Measurements from ENCODE around the gene TECPR2. TPM values are rescaled to one million over a fixed set of nuclear protein-coding genes. Genes with fewer than 3 reads are reported as not detected.

Gene TECPR2
- total and polyA plus RNA-seq, 2 donors from 2014 or later = 6.0 to 30.2 TPM

DNA sequence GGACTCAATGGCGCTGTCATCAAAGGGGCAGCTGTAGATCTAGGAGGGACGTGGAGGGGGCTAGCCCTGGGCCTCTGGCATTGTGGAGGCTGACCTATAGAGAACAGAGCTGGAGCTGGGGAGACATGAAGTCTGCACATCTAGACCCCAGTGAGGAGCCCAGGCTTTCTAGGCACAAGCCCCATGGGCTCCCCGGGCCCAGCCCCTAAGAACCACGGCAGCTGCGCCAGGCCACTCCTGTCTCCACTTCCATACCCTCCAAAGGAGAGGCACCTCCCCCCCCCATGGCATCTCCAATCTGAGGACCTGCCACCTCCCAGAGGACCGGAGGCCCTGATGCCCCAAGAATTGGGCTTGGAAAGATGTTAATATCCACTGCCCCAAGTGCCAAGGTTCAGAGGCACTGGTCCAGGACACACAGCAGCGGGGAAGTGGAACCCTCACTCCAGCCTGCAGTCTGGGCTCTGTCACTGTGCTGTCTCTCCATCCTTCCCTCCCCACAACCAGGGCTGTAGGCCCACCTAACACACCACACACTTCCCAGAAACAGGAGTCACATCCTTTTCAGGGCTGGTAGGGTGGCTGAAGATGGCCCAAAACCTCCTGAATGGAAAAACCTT lies 142.4 kb downstream of the TECPR2 start:
- no peaks in the 10 kb centered on the region for H3K9me3 ChIP-seq (ENCODE audit: control insufficient read depth in 2 of 3, insufficient read depth in 1 of 3, low read length in 3 of 3)
- peaks cover 0 to 10% (median 4%) of the 10 kb centered on the region in 3 donors for H3K4me1 ChIP-seq (ENCODE audit: control insufficient read depth in 2 of 3, insufficient read depth in 2 of 3, low read depth in 1 of 3, low read length in 3 of 3)
- H3K27ac ChIP-seq (ENCODE audit: low read depth in 2 of 2, low read length in 2 of 2) = no peak overlapping the region
- FAIRE-seq (no peak), DNase-seq (no peak)
- TF ChIP-seq, protein P1, sequence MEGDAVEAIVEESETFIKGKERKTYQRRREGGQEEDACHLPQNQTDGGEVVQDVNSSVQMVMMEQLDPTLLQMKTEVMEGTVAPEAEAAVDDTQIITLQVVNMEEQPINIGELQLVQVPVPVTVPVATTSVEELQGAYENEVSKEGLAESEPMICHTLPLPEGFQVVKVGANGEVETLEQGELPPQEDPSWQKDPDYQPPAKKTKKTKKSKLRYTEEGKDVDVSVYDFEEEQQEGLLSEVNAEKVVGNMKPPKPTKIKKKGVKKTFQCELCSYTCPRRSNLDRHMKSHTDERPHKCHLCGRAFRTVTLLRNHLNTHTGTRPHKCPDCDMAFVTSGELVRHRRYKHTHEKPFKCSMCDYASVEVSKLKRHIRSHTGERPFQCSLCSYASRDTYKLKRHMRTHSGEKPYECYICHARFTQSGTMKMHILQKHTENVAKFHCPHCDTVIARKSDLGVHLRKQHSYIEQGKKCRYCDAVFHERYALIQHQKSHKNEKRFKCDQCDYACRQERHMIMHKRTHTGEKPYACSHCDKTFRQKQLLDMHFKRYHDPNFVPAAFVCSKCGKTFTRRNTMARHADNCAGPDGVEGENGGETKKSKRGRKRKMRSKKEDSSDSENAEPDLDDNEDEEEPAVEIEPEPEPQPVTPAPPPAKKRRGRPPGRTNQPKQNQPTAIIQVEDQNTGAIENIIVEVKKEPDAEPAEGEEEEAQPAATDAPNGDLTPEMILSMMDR (IDR thresholded peaks at IDR 0.05; ENCODE audit: borderline replicate concordance, extremely low read depth, insufficient read depth) = no peak
- intact Hi-C loops (cut with DNase I) = no loop called here
- H3K36me3 ChIP-seq (ENCODE audit: control insufficient read depth in 2 of 3, insufficient read depth in 3 of 3, low read length in 3 of 3) = peaks cover 0 to 3% (median 0%) of the 10 kb centered on the region in 3 donors
- no peak overlapping the region for H3K4me3 ChIP-seq (ENCODE audit: low read length in 3 of 3)
- no peak overlapping the region for H3K9ac ChIP-seq (ENCODE audit: low read length in 3 of 3)
- H3K27me3 ChIP-seq (ENCODE audit: control insufficient read depth, insufficient read depth, low read length) = no peaks in the 10 kb centered on the region

DNA sequence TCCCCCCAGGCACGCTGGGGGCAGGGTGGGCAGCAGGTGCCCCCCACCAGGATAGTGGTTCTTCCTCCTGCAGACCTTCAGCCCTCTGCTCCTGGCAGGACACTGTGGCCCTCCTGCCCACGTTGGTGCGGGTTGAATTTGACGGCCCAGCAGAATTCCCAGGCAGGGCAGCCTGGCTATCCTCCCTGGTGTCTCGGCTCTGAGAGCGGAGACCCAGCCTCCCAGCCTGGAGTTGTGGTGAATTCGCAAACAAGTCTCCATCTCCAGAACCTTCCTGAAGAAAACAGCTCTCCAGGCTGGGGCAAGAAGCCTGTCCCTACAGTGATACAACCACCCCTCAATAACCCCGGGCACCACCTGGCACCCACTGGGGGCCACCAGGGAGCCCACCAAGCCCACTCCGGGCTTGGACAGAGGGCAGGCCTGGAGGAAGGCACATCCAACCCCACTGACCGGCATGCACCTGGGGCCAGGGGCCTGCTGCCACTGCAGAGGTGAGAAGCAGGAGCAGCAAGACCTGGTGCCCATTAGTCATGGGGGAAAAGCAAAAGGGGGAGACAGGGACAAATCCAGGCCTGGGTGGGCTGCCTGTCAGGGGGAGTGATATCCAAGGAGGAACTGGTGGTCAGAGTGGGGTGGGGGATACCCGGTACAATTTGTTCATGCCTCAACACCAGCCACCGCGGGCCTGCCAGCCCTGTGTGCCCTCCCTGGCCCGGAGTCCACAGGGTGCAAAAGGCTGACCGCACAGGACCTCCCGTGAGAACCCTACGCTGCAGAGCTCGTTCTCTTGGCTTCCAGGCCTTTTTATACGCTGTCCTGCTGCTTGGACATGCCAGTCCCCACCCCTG lies 143.3 kb downstream of the TECPR2 start:
- TF ChIP-seq, protein P1 (IDR thresholded peaks at IDR 0.05; ENCODE audit: borderline replicate concordance, extremely low read depth, insufficient read depth) = no peak

DNA sequence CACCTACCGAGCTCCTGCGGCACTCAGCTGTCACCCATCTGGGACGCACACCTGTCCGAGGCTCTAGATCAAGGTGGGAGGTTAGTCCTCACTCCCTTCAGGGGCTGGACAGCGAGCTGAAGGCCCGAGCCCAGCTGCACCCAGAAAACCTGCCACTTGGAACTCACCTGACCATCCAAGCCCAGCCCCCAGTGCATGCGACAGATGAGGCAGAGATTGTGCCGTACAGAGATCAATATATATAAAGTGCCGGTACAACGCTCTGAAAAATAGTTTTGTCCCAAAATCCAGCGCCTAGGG lies 143.8 kb downstream of the TECPR2 start:
- no peak overlapping the region for H3K4me3 ChIP-seq (ENCODE audit: low read length in 3 of 3)
- FAIRE-seq (no peak), DNase-seq (no peak)
- H3K4me1 ChIP-seq (ENCODE audit: control insufficient read depth in 2 of 3, insufficient read depth in 2 of 3, low read depth in 1 of 3, low read length in 3 of 3) = peaks cover 0 to 13% (median 4%) of the 10 kb centered on the region in 3 donors
- no peak overlapping the region for H3K27ac ChIP-seq (ENCODE audit: low read depth in 2 of 2, low read length in 2 of 2)
- H3K9ac ChIP-seq (ENCODE audit: low read length in 3 of 3) = no peak overlapping the region
- H3K36me3 ChIP-seq (ENCODE audit: control insufficient read depth in 2 of 3, insufficient read depth in 3 of 3, low read length in 3 of 3) = peaks cover 0 to 3% (median 0%) of the 10 kb centered on the region in 3 donors
- intact Hi-C loops (cut with DNase I) = no loop called here
- TF ChIP-seq, protein P1 (IDR thresholded peaks at IDR 0.05; ENCODE audit: borderline replicate concordance, extremely low read depth, insufficient read depth) = no peak
- H3K27me3 ChIP-seq (ENCODE audit: control insufficient read depth, insufficient read depth, low read length) = no peaks in the 10 kb centered on the region
- no peaks in the 10 kb centered on the region for H3K9me3 ChIP-seq (ENCODE audit: control insufficient read depth in 2 of 3, insufficient read depth in 1 of 3, low read length in 3 of 3)

More for the DNA sequence above, 143.3 kb downstream of the TECPR2 start:
- no peaks in the 10 kb centered on the region for H3K27me3 ChIP-seq (ENCODE audit: control insufficient read depth, insufficient read depth, low read length)
- H3K9me3 ChIP-seq (ENCODE audit: control insufficient read depth in 2 of 3, insufficient read depth in 1 of 3, low read length in 3 of 3) = no peaks in the 10 kb centered on the region
- DNase-seq (peak in 1 of 5 donors; percentile 47), FAIRE-seq (no peak)
- intact Hi-C loops (cut with DNase I) = no loop called here
- no peak overlapping the region for H3K27ac ChIP-seq (ENCODE audit: low read depth in 2 of 2, low read length in 2 of 2)
- H3K4me3 ChIP-seq (ENCODE audit: low read length in 3 of 3) = no peak overlapping the region
- peaks cover 0 to 11% (median 4%) of the 10 kb centered on the region in 3 donors for H3K4me1 ChIP-seq (ENCODE audit: control insufficient read depth in 2 of 3, insufficient read depth in 2 of 3, low read depth in 1 of 3, low read length in 3 of 3)
- no peak overlapping the region for H3K9ac ChIP-seq (ENCODE audit: low read length in 3 of 3)
- H3K36me3 ChIP-seq (ENCODE audit: control insufficient read depth in 2 of 3, insufficient read depth in 3 of 3, low read length in 3 of 3) = peaks cover 0 to 3% (median 0%) of the 10 kb centered on the region in 3 donors
